Measurements from ENCODE around the gene C16orf78. TPM values are rescaled to one million over a fixed set of nuclear protein-coding genes. Genes with fewer than 3 reads are reported as not detected.

Gene C16orf78
- total RNA-seq, 4 donors from 2014 or later, result not detected

GRCh38 chr16:49443576-49443975 is 70.0 kb downstream of the C16orf78 start:
- Histone ChIP-seq H3K4me1 (no peaks in the 10 kb centered on the region), H3K4me3 (replicated peaks in 1 of 3) (no peak overlapping the region), H3K27ac (no peak overlapping the region), H3K36me3 (no peaks in the 10 kb centered on the region), H3K27me3 (no peaks in the 10 kb centered on the region), H3K9me3 (no peaks in the 10 kb centered on the region)
- no peak for DNase-seq
- TF ChIP-seq POLR2A (IDR thresholded peaks at IDR 0.05), result no peak
- TF ChIP-seq CTCF (IDR thresholded peaks at IDR 0.05), result no peak
- WGBS, 2 donors, result 78 to 83% methylated on average over 9 of the region's 9 CpGs
- intact Hi-C loops (cut with DNase I), result no loop called here

DNA sequence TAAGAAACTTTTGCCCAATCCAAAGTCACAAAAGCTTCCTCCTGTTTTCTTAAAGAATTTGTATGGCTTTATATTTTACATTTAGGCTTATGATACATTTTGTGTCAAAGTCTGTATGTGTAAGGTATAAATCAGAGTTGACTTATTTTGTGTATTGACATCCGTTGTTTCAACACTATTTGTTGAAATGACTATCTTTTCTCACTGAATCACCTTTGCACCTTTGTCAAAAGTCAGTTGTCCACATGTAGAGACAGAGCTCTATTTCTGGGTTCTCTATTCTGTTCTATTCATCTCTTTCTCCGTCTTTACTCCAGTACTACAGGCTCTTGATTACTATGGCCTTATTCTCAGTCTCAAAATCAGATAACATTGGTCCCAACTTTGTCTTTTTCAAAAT is 73.2 kb downstream of the C16orf78 start:
- H3K27me3 ChIP-seq, result no peaks in the 10 kb centered on the region
- H3K4me1 ChIP-seq, result no peaks in the 10 kb centered on the region
- WGBS, 2 donors, result 94% methylated on average over 2 of the region's 2 CpGs
- no peak for TF ChIP-seq POLR2A (IDR thresholded peaks at IDR 0.05)
- no peak for TF ChIP-seq CTCF (IDR thresholded peaks at IDR 0.05)
- intact Hi-C loops (cut with DNase I), result no loop called here
- H3K36me3 ChIP-seq, result no peaks in the 10 kb centered on the region
- no peak for DNase-seq
- H3K27ac ChIP-seq, result no peak overlapping the region
- no peaks in the 10 kb centered on the region for H3K9me3 ChIP-seq
- H3K4me3 ChIP-seq (replicated peaks in 1 of 3), result no peak overlapping the region

Other genes starting within 250 kb of the C16orf78 start
- gene CBLN1, start 92.0 kb upstream of the C16orf78 start, total RNA-seq, result 1 to 10 TPM in 1 of 4 donors, not detected in 3; 1.0 TPM